HG02852 (cell line): Measurements from ENCODE around the gene MAP3K10.
"Not testable (repeated sequence)": the region's sequence is repeated elsewhere in the genome, so short reads cannot be mapped to it uniquely, and the experiment has no call there.

Source experiments
- ATAC-seq: cut with Tn5 transposase; IDR thresholded peaks from one replicate; pipeline ENCODE4 v1.9.1; 2021; ENCODE audit warnings: mild to moderate bottlenecking, moderate library complexity; ENCODE audit not compliant: unreplicated experiment

MAP3K10 gene

DNA sequence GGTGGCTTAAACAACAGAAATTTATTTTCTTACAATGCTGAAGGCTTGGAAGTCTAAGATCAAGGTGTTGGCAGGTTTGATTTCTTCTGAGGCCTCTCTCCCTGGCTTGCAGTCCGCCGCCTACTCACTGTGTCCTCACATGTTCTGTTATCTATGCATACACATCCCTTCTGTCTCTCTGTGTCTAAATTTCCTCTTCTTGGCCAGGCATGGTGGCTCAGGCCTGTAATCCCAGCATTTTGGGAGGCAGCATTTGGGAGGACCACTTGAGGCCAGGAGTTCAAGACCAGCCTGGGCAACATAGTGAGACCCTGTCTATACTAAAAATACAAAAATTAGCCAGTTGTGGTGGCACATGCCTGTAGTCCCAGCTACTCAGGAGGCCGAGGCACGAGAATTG lies 19.9 kb upstream of the MAP3K10 start:
- ATAC-seq, result not testable (repeated sequence)

DNA sequence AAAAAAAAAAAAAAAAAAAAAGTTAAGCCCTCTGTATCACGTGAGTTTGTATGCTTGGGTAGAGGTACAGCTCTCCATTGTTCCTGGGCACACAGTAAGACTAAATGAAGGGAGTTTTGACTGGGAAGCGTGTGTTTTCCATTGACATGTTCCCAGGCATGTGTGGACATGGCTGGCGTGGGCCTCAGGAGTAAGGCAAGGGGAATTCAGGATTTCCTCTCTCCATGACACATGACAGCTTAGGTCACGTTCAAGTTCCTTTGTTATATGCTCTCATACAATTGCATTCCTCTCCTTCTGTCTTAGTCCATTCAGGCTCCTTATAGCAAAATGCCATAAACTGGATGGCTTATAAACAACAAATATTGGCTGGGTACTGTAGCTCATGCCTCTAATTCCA lies 17.1 kb upstream of the MAP3K10 start:
- ATAC-seq, result no peak

DNA sequence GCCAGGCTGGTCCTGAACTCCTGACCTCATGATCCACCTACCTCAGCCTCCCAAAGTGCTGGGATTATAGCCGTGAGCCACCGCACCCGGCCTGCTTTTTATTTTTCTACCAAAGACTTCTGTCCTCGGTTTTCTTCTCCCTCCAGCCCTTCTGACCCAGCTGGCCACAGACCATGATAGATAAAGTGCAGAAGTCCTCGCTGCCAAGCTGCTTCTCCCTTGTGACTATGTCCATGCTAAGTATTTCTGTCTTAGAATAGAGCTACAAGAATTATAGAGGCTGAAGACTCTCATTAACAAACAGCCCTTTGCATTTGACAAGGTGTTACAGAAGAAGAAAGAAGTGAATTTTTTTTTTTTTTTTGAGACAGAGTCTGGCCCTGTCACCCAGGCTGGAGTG lies 15.4 kb upstream of the MAP3K10 start:
- ATAC-seq, result no peak

DNA sequence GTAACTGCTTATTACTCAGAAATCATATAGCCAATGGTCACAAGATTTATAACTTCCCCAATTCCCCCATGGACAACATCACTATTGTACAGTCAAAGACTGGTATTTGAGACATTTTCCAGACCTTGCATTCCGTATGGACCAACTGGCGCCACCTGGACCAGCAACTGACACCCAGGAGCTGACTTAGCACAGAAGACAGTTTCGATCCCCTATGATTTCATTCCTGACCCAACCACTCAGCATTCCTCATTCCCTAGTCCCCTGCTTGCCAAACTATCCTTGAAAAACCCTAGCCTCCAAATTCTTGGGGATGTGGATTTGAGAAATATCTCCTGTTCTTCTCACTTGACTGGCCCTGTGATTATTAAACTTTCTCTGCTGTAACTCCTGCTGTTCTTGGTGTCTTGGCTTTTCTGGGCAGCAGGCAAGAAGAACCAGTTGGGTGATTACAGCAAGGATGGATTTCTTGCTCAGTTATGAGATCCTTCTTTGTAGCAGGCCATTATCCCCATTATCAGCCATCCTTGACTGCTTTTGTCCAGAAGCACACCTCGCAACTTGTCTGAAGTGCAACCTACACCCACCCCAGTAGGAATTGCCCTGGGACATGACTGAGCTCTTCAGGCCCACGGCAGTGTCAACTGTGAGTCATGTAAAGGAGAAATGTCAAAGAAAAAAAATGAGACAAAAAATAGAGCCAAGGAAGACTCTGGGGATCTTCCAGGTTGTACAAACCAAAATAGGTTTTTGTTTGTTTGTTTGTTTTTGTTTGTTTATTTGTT lies 13.7 kb upstream of the MAP3K10 start:
- ATAC-seq, result no peak

DNA sequence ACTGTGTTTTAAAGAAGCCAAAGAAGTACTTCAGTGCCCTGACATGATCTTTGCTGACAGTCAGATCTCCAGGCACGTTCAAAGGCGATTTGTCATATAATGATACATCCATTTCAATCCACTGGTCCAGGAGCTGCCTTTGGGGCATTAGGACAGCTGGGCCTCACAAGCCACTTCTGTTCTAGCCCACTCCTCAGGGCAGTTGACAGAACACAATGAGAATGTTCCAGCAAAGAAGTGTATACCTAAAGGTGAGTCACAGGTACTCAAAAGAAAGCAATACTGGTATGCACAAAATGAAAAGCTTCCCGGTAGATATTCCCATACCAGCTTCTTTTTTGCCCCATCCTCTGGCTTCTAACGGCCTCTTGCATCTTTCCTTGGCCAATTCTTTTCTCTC lies 12.5 kb upstream of the MAP3K10 start:
- no peak for ATAC-seq

DNA sequence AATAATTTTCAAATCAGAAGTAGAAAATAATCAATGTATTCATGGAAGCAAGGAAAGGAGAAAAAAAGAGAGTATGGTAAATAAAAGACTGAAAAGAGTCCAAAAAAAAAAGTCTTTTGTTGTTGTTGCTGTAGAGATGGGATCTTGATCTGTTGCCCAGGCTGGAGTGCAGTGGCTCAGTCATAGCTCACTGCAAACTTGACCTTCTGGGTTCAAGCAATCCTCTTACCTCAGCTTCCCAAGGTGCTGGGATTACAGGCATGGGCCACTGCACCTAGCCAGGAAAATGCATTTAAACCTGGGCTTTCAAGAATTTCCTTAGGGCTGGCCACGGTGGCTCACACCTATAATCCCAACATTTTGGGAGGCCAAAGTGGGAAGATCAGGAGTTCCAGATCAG lies 7.0 kb upstream of the MAP3K10 start:
- no peak for ATAC-seq

DNA sequence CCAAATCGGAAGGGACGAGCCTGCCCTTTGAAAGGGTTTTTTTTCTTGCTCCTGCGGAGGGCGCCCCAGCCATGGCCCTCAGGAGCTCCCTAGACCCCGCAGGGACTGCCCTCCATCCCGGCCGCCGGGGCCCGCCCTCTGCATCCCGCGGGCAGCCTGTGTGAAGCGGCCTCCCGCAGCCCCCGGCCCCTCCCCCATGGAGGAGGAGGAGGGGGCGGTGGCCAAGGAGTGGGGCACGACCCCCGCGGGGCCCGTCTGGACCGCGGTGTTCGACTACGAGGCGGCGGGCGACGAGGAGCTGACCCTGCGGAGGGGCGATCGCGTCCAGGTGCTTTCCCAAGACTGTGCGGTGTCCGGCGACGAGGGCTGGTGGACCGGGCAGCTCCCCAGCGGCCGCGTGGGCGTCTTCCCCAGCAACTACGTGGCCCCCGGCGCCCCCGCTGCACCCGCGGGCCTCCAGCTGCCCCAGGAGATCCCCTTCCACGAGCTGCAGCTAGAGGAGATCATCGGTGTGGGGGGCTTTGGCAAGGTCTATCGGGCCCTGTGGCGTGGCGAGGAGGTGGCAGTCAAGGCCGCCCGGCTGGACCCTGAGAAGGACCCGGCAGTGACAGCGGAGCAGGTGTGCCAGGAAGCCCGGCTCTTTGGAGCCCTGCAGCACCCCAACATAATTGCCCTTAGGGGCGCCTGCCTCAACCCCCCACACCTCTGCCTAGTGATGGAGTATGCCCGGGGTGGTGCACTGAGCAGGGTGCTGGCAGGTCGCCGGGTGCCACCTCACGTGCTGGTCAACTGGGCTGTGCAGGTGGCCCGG lies 815 bp downstream of the MAP3K10 start:
- no peak for ATAC-seq

DNA sequence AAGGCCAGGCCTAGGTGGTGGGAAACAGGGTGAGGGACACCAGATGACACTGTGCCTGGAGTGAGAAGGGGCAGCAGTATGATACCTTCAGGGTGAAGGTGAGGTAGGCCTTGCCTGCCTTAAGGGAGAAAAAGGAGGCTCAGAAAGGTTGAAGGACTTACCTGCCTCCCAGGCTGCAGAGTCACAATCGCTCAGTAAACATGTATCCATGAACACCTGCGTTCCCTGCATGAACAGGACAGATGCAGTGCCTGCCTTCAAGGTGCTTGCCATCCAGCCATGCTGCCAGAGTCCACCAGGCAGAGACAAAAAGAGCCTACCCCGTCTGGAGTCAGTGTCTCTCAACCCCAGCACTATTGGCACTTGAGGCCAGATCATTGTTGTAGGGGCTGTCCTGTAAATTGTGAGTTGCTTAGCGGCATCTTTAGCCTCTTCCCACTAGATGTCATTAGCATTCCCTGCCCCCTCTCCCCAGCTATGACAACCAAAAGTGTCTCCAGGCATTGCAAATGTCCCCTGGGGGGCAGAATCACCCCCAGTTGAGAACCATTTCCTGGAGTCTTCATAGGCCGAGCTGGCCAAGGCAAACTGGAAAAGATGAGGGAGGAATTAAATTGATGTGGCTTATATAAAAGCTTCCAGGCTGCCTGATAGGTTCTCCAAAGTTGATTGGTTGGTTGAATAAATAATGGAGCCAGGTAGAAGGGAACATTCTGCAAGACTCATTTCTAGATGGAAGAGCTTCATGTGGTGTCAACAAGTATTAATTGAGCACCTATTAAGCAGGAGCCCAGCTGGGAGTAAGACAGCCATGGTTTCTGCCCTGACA lies 1.7 kb downstream of the MAP3K10 start:
- no peak for ATAC-seq

DNA sequence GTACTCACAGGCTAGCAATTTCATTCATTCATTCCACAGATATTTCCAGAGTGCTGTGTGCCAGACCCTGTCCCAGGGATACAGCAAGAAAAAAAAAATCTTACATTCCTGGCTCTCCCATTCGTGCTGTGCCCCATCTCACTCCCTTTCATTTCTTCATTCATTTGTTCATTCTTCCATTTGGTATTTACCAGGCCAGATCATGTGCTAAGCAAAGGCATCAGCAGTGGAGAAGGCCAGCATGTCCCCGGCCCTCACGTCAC lies 2.3 kb downstream of the MAP3K10 start:
- ATAC-seq, result no peak

DNA sequence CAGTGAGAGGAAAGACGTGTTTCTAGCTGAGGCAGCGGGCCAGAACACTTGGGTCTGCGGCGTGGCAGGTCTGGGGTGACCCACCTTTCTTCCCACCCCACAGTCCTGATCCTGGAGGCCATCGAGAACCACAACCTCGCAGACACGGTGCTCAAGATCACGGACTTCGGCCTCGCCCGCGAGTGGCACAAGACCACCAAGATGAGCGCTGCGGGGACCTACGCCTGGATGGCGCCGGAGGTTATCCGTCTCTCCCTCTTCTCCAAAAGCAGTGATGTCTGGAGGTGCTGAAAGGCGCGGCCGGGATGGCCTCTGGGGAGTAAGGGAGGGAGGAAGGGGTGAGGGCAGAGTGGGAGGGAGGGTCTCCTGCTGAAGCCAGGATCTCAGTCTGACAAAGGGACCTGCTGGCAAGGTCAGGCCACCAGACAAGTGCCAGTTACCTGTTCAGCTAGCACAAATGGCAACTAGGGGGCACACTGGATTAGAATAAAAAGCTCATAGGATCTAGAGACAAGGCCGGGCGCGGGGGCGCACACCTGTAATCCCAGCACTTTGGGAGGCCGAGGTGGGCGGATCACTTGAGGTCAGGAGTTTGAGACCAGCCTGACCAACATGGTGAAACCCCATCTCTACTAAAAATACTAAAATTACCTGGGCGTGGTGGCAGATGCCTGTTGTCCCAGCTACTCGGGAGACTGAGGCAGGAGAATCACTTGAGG lies 7.2 kb downstream of the MAP3K10 start:
- ATAC-seq, result no peak

DNA sequence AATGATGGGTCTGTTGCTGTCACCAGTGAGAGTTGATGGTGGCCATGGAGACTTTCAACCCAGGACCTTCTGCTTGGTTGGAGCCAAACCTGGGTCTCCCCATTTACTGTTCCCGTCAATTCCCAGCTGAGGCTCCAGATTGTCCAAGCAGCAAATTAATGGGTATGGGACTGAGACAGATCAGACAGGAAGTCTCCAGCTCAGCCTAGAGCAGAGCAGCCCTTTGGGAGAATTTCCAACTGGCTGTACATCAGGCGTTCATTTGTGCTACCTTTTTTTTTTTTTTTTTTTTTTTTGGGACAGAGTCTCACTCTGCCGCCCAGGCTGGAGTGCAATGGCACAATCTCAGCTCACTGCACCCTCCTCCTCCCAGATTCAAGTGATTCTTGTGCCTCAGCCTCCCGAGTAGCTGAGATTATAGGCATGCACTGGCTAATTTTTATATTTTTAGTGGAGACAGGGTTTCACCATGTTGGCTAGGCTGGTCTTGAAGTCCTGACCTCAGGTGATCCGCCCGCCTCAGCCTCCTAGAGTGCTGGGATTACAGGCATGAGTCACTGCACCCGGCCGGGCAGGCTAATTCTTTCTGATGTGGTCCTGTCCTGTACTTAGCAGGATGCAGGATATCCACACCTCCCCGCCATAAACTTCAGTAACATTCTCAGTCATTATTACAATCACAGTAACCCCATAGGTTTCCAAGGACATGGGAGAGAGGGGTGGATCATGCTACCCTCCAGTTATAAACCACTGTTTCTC lies 9.3 kb downstream of the MAP3K10 start:
- ATAC-seq, result no peak

DNA sequence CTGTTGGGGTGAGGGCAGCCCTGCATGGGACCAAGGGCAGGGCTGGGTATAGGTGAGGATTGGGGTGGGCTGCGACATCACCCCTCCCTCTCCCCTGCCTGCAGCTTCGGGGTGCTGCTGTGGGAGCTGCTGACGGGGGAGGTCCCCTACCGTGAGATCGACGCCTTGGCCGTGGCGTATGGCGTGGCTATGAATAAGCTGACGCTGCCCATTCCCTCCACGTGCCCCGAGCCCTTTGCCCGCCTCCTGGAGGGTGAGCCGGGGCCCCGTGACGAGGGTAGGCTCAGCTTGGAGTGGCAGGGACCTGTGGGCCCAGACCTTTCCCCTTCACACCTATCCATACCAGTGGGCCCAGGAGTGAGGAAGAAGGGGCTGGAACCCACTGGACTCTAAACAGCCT lies 13.2 kb downstream of the MAP3K10 start:
- ATAC-seq, result no peak

DNA sequence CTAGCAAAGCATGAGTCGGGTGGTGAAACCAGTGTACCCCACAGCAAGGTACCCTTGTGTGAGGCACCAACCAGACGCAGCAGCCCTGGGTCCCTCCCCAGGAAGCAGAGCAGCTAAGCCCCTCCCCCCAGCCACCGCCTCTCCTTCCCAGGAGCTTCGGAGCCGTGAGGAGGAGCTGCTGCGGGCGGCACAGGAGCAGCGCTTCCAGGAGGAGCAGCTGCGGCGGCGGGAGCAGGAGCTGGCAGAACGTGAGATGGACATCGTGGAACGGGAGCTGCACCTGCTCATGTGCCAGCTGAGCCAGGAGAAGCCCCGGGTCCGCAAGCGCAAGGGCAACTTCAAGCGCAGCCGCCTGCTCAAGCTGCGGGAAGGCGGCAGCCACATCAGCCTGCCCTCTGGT lies 14.5 kb downstream of the MAP3K10 start:
- ATAC-seq, result no peak

DNA sequence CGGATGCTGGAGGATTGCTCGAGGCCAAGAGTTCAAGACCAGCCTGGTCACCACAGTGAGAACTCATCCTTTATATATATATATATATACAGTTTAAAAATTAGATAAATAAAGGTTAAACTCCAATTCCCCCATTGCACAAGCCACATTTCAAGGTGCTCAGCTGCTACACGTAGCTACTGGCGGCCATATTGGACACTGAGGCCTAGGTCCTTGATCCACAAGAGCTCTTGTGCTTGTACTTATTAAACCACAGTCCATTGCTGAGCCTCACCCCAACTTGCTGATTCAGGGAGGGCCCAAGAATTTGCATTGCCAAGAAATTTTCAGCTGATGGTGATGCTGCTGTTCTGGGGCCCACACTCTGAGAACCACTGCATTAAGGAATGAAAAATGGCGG lies 17.4 kb downstream of the MAP3K10 start:
- no peak for ATAC-seq

DNA sequence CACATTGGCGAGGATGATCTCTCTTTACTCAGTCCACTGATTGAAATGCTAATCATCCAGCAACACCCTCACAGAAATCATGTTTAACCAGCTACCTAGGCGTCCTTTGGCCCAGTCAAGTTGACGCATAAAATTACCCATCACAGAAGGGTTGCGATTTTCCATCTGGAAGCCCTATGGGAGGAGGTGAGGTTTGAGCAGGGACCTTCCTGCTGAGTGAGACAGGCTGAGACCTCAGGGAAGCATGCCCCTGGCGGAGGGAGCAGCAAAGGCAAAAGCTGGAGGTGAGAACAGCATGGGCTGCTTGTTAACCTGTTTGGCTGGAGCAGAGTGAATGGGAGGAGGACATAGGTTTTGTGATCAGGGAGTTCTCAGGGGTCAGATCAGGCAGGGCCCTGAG lies 19.7 kb downstream of the MAP3K10 start:
- no peak for ATAC-seq

DNA sequence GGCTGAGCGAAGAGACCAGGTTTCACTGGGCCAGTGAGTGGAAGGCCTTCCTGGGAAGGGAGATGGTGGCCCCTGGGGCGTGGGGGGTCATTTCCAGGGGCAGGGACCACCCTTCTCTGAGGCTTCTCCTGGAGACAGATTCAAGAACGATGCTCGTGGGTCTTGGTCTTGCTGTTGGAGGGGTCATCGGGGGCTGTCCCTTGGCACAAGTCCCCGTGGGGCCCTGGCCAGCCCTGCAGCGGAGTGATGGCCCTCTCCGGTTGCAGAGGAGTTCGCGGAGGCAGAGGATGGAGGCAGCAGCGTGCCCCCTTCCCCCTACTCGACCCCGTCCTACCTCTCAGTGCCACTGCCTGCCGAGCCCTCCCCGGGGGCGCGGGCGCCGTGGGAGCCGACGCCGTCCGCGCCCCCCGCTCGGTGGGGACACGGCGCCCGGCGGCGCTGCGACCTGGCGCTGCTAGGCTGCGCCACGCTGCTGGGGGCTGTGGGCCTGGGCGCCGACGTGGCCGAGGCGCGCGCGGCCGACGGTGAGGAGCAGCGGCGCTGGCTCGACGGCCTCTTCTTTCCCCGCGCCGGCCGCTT lies 22.1 kb downstream of the MAP3K10 start:
- ATAC-seq, result no peak

DNA sequence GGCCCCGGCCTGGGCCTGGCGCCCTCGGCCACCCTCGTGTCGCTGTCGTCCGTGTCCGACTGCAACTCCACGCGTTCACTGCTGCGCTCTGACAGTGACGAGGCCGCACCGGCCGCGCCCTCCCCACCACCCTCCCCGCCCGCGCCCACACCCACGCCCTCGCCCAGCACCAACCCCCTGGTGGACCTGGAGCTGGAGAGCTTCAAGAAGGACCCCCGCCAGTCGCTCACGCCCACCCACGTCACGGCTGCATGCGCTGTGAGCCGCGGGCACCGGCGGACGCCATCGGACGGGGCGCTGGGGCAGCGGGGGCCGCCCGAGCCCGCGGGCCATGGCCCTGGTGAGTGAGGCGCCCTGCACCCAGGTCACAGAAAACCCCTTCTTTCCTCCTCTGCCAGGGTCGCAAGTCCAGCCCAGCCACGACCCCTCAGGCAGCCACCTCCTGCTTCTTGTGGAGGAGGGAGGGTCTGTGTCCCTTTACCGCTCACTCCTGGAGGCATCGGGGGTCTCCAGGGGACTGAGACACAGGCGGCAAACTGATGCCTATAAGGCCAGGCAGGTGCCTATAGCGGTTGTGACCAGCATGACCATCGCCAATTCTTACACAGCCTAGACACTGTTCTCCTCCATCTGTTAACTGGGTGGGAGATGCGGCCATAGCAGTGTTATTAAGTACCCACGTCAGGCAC lies 22.8 kb downstream of the MAP3K10 start:
- ATAC-seq, result no peak

DNA sequence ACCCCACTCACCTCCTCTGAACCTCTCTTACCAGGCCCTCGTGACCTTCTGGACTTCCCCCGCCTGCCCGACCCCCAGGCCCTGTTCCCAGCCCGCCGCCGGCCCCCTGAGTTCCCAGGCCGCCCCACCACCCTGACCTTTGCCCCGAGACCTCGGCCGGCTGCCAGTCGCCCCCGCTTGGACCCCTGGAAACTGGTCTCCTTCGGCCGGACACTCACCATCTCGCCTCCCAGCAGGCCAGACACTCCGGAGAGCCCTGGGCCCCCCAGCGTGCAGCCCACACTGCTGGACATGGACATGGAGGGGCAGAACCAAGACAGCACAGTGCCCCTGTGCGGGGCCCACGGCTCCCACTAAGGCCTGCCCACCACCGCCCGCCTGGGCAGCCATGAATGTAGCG lies 23.7 kb downstream of the MAP3K10 start:
- ATAC-seq, result no peak

DNA sequence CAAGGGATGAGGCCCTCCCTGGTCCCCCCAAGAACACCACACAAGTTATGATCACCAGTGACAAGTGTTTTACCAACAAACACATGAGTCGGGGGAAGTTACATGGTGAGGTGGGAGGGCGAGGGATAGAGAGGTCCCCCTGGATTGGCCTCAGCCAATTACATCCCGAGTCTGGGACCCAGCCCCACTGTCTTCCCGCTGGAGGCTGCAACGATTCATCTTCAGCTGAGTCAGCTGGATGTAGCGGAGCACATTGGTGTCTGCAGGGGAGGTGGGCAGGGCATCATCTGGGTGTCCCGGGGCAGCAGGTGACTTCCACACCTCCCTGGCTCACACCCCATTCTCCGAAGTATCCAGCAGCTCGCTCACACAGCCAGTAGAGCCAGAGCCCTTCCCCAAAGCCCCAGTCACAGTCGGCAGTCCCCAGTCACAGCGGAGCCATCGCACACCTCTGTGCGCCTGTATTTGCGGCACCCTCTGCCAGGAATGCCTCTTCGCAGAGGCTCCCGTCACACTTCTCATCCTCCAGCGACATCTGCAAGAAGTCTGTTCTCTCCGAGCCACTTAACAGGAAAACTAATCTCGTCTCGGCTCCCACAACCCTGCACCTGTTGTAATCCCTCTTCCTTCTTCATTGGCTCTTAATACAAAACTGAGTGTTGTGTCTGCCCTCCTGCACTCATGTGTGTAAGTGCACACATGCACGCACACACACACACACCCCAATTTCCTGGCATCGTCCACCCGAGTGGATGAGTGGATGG lies 25.0 kb downstream of the MAP3K10 start:
- ATAC-seq, result no peak
